Upper lobe of left lung (tissue), 6 donors: Measurements from ENCODE around the gene CLDN18. TPM values are rescaled to one million over a fixed set of nuclear protein-coding genes. Genes with fewer than 3 reads are reported as not detected.
A peak's percentile ranks its signal among the peaks of the same experiment; 100 is the strongest.

Source experiments
- ATAC-seq, 2 donors: fragments of 200-7000 bp; cut with Tn5 transposase; one replicate each; pipeline ENCODE4 v1.9.1; 2022; ENCODE audit warnings: mild to moderate bottlenecking in 2 of 2, moderate library complexity in 2 of 2; ENCODE audit not compliant: low FRiP score in 2 of 2
- DNase-seq, 2 donors: peaks; one replicate each; pipeline ENCODE4 v3.0.0-alpha.2; 2019 to 2020
- H3K27ac ChIP-seq, 4 donors: fragments of 200-600 bp; sonication (generic); one replicate each; pipeline ENCODE4 v1.5.1; 2016 to 2019
- H3K27me3 ChIP-seq, 4 donors: fragments of 200-600 bp; sonication (generic); one replicate each; pipeline ENCODE4 v1.5.1; 2017 to 2019
- H3K36me3 ChIP-seq, 4 donors: fragments of 200-600 bp; sonication (generic); one replicate each; pipeline ENCODE4 v1.5.1; 2016 to 2019
- H3K4me1 ChIP-seq, 4 donors: fragments of 200-600 bp; sonication (generic); one replicate each; pipeline ENCODE4 v1.5.1; 2018 to 2019
- H3K4me3 ChIP-seq, 4 donors: fragments of 200-600 bp; sonication (generic); one replicate each; pipeline ENCODE4 v1.5.1; 2017 to 2019; ENCODE audit warnings: mild to moderate bottlenecking in 2 of 4, moderate library complexity in 1 of 4
- H3K9me3 ChIP-seq, 4 donors: fragments of 200-600 bp; sonication (generic); one replicate each; pipeline ENCODE4 v1.5.1; 2018 to 2019
- EP300 ChIP-seq, 4 donors: sonication (generic); formaldehyde crosslinking; IDR thresholded peaks; one replicate each; pipeline ENCODE4 v1.5.1; 2017; ENCODE audit warnings: antibody characterized with exemption in 4 of 4, control low read depth in 2 of 4
- POLR2A ChIP-seq, 4 donors: fragments of 450-650 bp; IDR thresholded peaks; one replicate each; pipeline ENCODE4 v1.5.1; 2016 to 2017; ENCODE audit warnings: antibody characterized with exemption in 4 of 4, mild to moderate bottlenecking in 2 of 4
- POLR2AphosphoS5 ChIP-seq, 2 donors: sonication (generic); formaldehyde crosslinking; IDR thresholded peaks; one replicate each; pipeline ENCODE4 v1.5.1; 2017; ENCODE audit warnings: antibody characterized with exemption in 2 of 2
- WGBS, 2 donors: methylation state at CpG; one replicate each; pipeline ENCODE4 v1.1.5; 2017 to 2018; 5-methylcytosine and 5-hydroxymethylcytosine counted together
- total RNA-seq, 6 donors: library from RNA; depleted of rRNA in 4 of 6; stranded (reverse); fragments of >200 nt in 4 of 6; gene quantifications; one replicate each; pipeline versions ENCODE4 v1.1.0 to v1.2.1, GENCODE V29; 2016 to 2021
- TF ChIP-seq, protein P1 (sequence below), 6 experiments: fragments of 450-650 bp in 4 of 6; fragments of 200-600 bp in 2 of 6; sonication (generic) in 2 of 6; IDR thresholded peaks; one replicate each; pipeline ENCODE4 v1.5.1; 2016 to 2019; ENCODE audit warnings: antibody characterized with exemption in 6 of 6
- donor health status: DM: no; HTN: no; CAD: no; lungs with moderate emphysema.
- donor health status: DM: no; HTN: yes; CAD: no; lungs with severe emphysema.

The CLDN18 gene
- total RNA-seq, 6 donors from 2014 or later = 134 to 673 (median 360) TPM

GRCh38 chr3:138066383-138066782 is 56.4 kb downstream of the CLDN18 start:
- Histone ChIP-seq H3K9me3 (no peaks in the 10 kb centered on the region), H3K4me3 (no peak overlapping the region), H3K27me3 (no peaks in the 10 kb centered on the region), H3K4me1 (no peaks in the 10 kb centered on the region), H3K27ac (no peak overlapping the region), H3K36me3 (peaks cover 0 to 43% (median 28%) of the 10 kb centered on the region in 4 donors)
- 76 to 79% methylated on average over 8 of the region's 8 CpGs for WGBS, 2 donors
- no peak for ATAC-seq
- TF ChIP-seq, protein P1, sequence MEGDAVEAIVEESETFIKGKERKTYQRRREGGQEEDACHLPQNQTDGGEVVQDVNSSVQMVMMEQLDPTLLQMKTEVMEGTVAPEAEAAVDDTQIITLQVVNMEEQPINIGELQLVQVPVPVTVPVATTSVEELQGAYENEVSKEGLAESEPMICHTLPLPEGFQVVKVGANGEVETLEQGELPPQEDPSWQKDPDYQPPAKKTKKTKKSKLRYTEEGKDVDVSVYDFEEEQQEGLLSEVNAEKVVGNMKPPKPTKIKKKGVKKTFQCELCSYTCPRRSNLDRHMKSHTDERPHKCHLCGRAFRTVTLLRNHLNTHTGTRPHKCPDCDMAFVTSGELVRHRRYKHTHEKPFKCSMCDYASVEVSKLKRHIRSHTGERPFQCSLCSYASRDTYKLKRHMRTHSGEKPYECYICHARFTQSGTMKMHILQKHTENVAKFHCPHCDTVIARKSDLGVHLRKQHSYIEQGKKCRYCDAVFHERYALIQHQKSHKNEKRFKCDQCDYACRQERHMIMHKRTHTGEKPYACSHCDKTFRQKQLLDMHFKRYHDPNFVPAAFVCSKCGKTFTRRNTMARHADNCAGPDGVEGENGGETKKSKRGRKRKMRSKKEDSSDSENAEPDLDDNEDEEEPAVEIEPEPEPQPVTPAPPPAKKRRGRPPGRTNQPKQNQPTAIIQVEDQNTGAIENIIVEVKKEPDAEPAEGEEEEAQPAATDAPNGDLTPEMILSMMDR (IDR thresholded peaks at IDR 0.05) = no peak
- no peak for TF ChIP-seq POLR2A (IDR thresholded peaks at IDR 0.05)
- no peak for TF ChIP-seq POLR2AphosphoS5 (IDR thresholded peaks at IDR 0.05)
- no peak for TF ChIP-seq EP300 (IDR thresholded peaks at IDR 0.05)
- no peak for DNase-seq

DNA sequence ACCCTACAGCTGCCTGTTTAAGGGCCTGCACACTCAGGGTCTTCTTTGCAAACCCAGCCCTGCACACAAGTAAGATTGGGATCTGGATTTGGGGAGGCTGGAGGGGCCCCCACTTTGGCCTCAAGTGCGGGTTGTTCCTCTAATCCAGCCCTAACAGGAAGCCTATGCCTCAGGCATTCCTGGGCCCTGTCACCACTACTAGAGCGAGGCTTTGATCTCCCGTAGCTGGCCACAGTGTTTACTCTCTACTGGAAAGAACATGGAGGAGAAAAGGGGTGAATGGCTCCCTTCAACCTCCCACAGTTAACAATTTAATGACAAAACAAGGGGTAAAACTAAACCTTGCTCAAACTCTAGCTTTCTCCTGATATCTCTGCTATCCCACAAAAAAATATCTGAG is 57.0 kb downstream of the CLDN18 start:
- Histone ChIP-seq H3K4me3 (no peak overlapping the region), H3K27ac (no peak overlapping the region), H3K9me3 (no peaks in the 10 kb centered on the region), H3K4me1 (no peaks in the 10 kb centered on the region), H3K36me3 (peaks cover 0 to 46% (median 32%) of the 10 kb centered on the region in 4 donors), H3K27me3 (no peaks in the 10 kb centered on the region)
- TF ChIP-seq POLR2A (IDR thresholded peaks at IDR 0.05) = no peak
- TF ChIP-seq, protein P1 (IDR thresholded peaks at IDR 0.05) = no peak
- no peak for TF ChIP-seq POLR2AphosphoS5 (IDR thresholded peaks at IDR 0.05)
- no peak for TF ChIP-seq EP300 (IDR thresholded peaks at IDR 0.05)
- ATAC-seq (no peak), DNase-seq (no peak)
- 67 to 68% methylated on average over 3 of the region's 3 CpGs for WGBS, 2 donors

- peak in 1 of 2 donors; percentile 5 for ATAC-seq
- no peak overlapping the region for H3K27ac ChIP-seq
- H3K36me3 ChIP-seq = peaks cover 0 to 40% (median 27%) of the 10 kb centered on the region in 4 donors
- peak in 1 of 2 donors; percentile 62 for DNase-seq
- no peaks in the 10 kb centered on the region for H3K27me3 ChIP-seq
- TF ChIP-seq EP300 (IDR thresholded peaks at IDR 0.05) = no peak
- no peak for TF ChIP-seq POLR2AphosphoS5 (IDR thresholded peaks at IDR 0.05)
- TF ChIP-seq POLR2A (IDR thresholded peaks at IDR 0.05) = no peak
- WGBS, 2 donors = 92 to 97% methylated on average over 6 to 8 of the region's 8 CpGs
- H3K4me1 ChIP-seq = no peaks in the 10 kb centered on the region
- no peak overlapping the region for H3K4me3 ChIP-seq
- no peaks in the 10 kb centered on the region for H3K9me3 ChIP-seq
Observed at GRCh38 chr3:138068046-138068445, 58.1 kb downstream of the CLDN18 start.

GRCh38 chr3:138068579-138069174 is 58.7 kb downstream of the CLDN18 start:
- Histone ChIP-seq H3K27me3 (no peaks in the 10 kb centered on the region), H3K27ac (no peak overlapping the region), H3K4me3 (no peak overlapping the region), H3K9me3 (no peaks in the 10 kb centered on the region), H3K4me1 (no peaks in the 10 kb centered on the region), H3K36me3 (peaks cover 0 to 34% (median 24%) of the 10 kb centered on the region in 4 donors)
- WGBS, 2 donors = 36 to 38% methylated on average over 9 to 14 of the region's 14 CpGs
- ATAC-seq (peak; percentile 87 to 95), DNase-seq (peak; percentile 33 to 78)
- TF ChIP-seq, protein P1 (IDR thresholded peaks at IDR 0.05) = peak; percentile 91 to 97 (median 94)
- TF ChIP-seq POLR2A (IDR thresholded peaks at IDR 0.05) (no peak), POLR2AphosphoS5 (IDR thresholded peaks at IDR 0.05) (no peak), EP300 (IDR thresholded peaks at IDR 0.05) (no peak)

DNA sequence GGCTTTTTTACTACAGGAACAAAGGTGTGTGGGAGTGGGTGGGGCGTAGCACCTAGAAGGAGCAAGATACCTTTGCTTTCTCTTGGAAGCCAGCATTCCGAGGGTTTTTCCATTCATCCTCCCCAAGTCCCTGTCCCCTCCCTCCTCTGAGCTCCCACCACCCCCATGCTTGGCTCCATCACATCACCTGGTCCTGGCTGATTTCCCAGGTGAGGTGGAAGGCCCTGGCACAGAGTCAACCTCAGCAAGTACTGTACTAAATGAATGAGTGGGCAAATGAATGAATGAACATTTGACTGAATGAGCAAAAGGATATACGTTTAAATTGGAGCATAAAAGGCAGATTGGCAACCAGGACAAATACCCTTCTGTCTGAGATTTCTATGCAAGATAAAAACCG is 60.0 kb downstream of the CLDN18 start:
- Histone ChIP-seq H3K4me3 (no peak overlapping the region), H3K4me1 (no peaks in the 10 kb centered on the region), H3K36me3 (peaks cover 0 to 30% (median 18%) of the 10 kb centered on the region in 4 donors), H3K27ac (no peak overlapping the region), H3K9me3 (no peaks in the 10 kb centered on the region), H3K27me3 (no peaks in the 10 kb centered on the region)
- no peak for TF ChIP-seq EP300 (IDR thresholded peaks at IDR 0.05)
- no peak for TF ChIP-seq POLR2A (IDR thresholded peaks at IDR 0.05)
- TF ChIP-seq, protein P1 (IDR thresholded peaks at IDR 0.05) = no peak
- TF ChIP-seq POLR2AphosphoS5 (IDR thresholded peaks at IDR 0.05) = no peak
- 84 to 86% methylated on average over 4 of the region's 4 CpGs for WGBS, 2 donors
- ATAC-seq (no peak), DNase-seq (no peak)
